Testis (tissue), 2 donors: ENCODE measurements around the gene SYT8.

ENCODE experiments used
- CTCF ChIP-seq, 3 experiments: fragments of 450-650 bp in 2 of 3; fragments of 200-600 bp in 1 of 3; sonication (generic) in 1 of 3; IDR thresholded peaks; one replicate each; pipeline ENCODE4 v1.5.1; 2016 to 2019; ENCODE audit warnings: antibody characterized with exemption in 3 of 3, mild to moderate bottlenecking in 2 of 3, moderate library complexity in 1 of 3
- POLR2A ChIP-seq: fragments of 450-650 bp; IDR thresholded peaks from one replicate; pipeline ENCODE4 v1.6.1; 2017; ENCODE audit warnings: antibody characterized with exemption, mild to moderate bottlenecking, moderate library complexity

GRCh38 chr11:1832211-1832919 lies 2.4 kb upstream of the SYT8 start:
- TF ChIP-seq POLR2A, result no peak
- TF ChIP-seq CTCF (IDR thresholded peaks at IDR 0.05), result peak; percentile 97 to 99 (median 99)
